Thymus (tissue), 2 donors: ENCODE data around the gene STBD1. TPM values are rescaled to one million over a fixed set of nuclear protein-coding genes. Genes with fewer than 3 reads are reported as not detected.

ENCODE experiments used
- polyA plus RNA-seq: library from polyadenylated mRNA; stranded (reverse); fragments of 200-250 nt; gene quantifications from one replicate; pipeline ENCODE4 v1.2.3, GENCODE V29; 2013
- total RNA-seq: library from RNA; stranded (reverse); fragments of 120-200 nt; gene quantifications from one replicate; pipeline ENCODE4 v1.2.4, GENCODE V29; 2013
- donor health status: healthy.

STBD1 gene
- total and polyA plus RNA-seq, 2 donors: 0.33 to 1.1 TPM

Other genes starting within 250 kb of the STBD1 start
- gene ART3, start 232.0 kb upstream of the STBD1 start, total RNA-seq: 0.61 TPM
- 1.8 TPM for gene ART3, start 232.0 kb upstream of the STBD1 start, polyA plus RNA-seq
- 73.0 TPM for gene NUP54, start 158.3 kb upstream of the STBD1 start, total RNA-seq
- gene NUP54, start 158.3 kb upstream of the STBD1 start, polyA plus RNA-seq: 59.3 TPM
- gene SCARB2, start 92.9 kb upstream of the STBD1 start, total RNA-seq: 34.7 TPM
- 46.6 TPM for gene SCARB2, start 92.9 kb upstream of the STBD1 start, polyA plus RNA-seq
- 1.1 TPM for gene FAM47E, start 55.0 kb upstream of the STBD1 start, total RNA-seq
- 2.8 TPM for gene FAM47E, start 55.0 kb upstream of the STBD1 start, polyA plus RNA-seq
- gene CCDC158, start 114.4 kb downstream of the STBD1 start, total RNA-seq: 0.05 TPM
- gene CCDC158, start 114.4 kb downstream of the STBD1 start, polyA plus RNA-seq: 0.02 TPM
- gene SHROOM3, start 128.5 kb downstream of the STBD1 start, total RNA-seq: 1.7 TPM
- gene SHROOM3, start 128.5 kb downstream of the STBD1 start, polyA plus RNA-seq: 1.2 TPM